ENCODE results near the gene MICAL3.

The MICAL3 gene

GRCh38 chr22:18048441-18048898, 24.1 kb upstream of the MICAL3 start:
- Histone ChIP-seq H2AFZ (ENCODE audit: low read length) (no peak overlapping the region), H3K9me3 (ENCODE audit: low read length) (no peaks in the 10 kb centered on the region), H4K20me1 (ENCODE audit: insufficient read depth, low read length) (no peaks in the 10 kb centered on the region), H3K4me3 (ENCODE audit: low read depth, low read length, poor library complexity, severe bottlenecking) (no peak overlapping the region), H3K4me2 (ENCODE audit: low read length) (peak overlapping the region; percentile 24; the same call in 1 of the 2 replicates), H3K4me1 (ENCODE audit: insufficient read depth, low read length, severe bottlenecking) (no peaks in the 10 kb centered on the region), H3K79me2 (ENCODE audit: insufficient read depth, low read length) (no peaks in the 10 kb centered on the region), H3K27me3 (ENCODE audit: insufficient read depth, low read length) (no peaks in the 10 kb centered on the region), H3K9ac (ENCODE audit: low read length) (no peak overlapping the region), H3K27ac (ENCODE audit: low read depth, low read length, poor library complexity, severe bottlenecking) (no peak overlapping the region), H3K9me2 (ENCODE audit: low read depth, low read length) (no peaks in the 10 kb centered on the region), H3K36me3 (ENCODE audit: insufficient read depth, low read length) (no peaks in the 10 kb centered on the region), H3F3A (ENCODE audit: insufficient read depth, low read length) (no peaks in the 10 kb centered on the region)
- TF ChIP-seq CTCF (IDR thresholded peaks at IDR 0.05; ENCODE audit: low read length) (no peak), EZH2 (IDR thresholded peaks at IDR 0.05; ENCODE audit: borderline replicate concordance, low read length) (no peak)

- Histone ChIP-seq H3K79me2 (ENCODE audit: insufficient read depth, low read length) (no peaks in the 10 kb centered on the region), H2AFZ (ENCODE audit: low read length) (no peak overlapping the region), H3K9me3 (ENCODE audit: low read length) (no peaks in the 10 kb centered on the region), H3K4me2 (ENCODE audit: low read length) (peak overlapping the region; percentile 24; the same call in 1 of the 2 replicates), H3K9ac (ENCODE audit: low read length) (no peak overlapping the region), H3K27me3 (ENCODE audit: insufficient read depth, low read length) (no peaks in the 10 kb centered on the region), H3K4me1 (ENCODE audit: insufficient read depth, low read length, severe bottlenecking) (no peaks in the 10 kb centered on the region), H3K4me3 (ENCODE audit: low read depth, low read length, poor library complexity, severe bottlenecking) (no peak overlapping the region), H3K27ac (ENCODE audit: low read depth, low read length, poor library complexity, severe bottlenecking) (no peak overlapping the region), H3F3A (ENCODE audit: insufficient read depth, low read length) (no peaks in the 10 kb centered on the region), H3K9me2 (ENCODE audit: low read depth, low read length) (no peaks in the 10 kb centered on the region), H3K36me3 (ENCODE audit: insufficient read depth, low read length) (no peaks in the 10 kb centered on the region), H4K20me1 (ENCODE audit: insufficient read depth, low read length) (no peaks in the 10 kb centered on the region)
- TF ChIP-seq CTCF (IDR thresholded peaks at IDR 0.05; ENCODE audit: low read length) (no peak), EZH2 (IDR thresholded peaks at IDR 0.05; ENCODE audit: borderline replicate concordance, low read length) (no peak)
Measured at GRCh38 chr22:18048041-18048440, 23.7 kb upstream of the MICAL3 start.

GRCh38 chr22:18045794-18046193, 21.4 kb upstream of the MICAL3 start:
- Histone ChIP-seq H3K9ac (ENCODE audit: low read length) (no peak overlapping the region), H3K79me2 (ENCODE audit: insufficient read depth, low read length) (no peaks in the 10 kb centered on the region), H3K27me3 (ENCODE audit: insufficient read depth, low read length) (no peaks in the 10 kb centered on the region; the same call in 1 of the 2 replicates), H3K4me2 (ENCODE audit: low read length) (no peak overlapping the region), H3K27ac (ENCODE audit: low read depth, low read length, poor library complexity, severe bottlenecking) (no peak overlapping the region), H4K20me1 (ENCODE audit: insufficient read depth, low read length) (no peaks in the 10 kb centered on the region), H3K4me3 (ENCODE audit: low read depth, low read length, poor library complexity, severe bottlenecking) (no peak overlapping the region), H3K9me2 (ENCODE audit: low read depth, low read length) (no peaks in the 10 kb centered on the region), H3K4me1 (ENCODE audit: insufficient read depth, low read length, severe bottlenecking) (no peaks in the 10 kb centered on the region), H3F3A (ENCODE audit: insufficient read depth, low read length) (no peaks in the 10 kb centered on the region), H3K36me3 (ENCODE audit: insufficient read depth, low read length) (no peaks in the 10 kb centered on the region), H2AFZ (ENCODE audit: low read length) (no peak overlapping the region), H3K9me3 (ENCODE audit: low read length) (no peaks in the 10 kb centered on the region)
- no peak for TF ChIP-seq CTCF (IDR thresholded peaks at IDR 0.05; ENCODE audit: low read length)
- TF ChIP-seq EZH2 (IDR thresholded peaks at IDR 0.05; ENCODE audit: borderline replicate concordance, low read length), result no peak
